Smooth muscle cell (in vitro differentiated cells): Measurements from ENCODE around the gene MYO1A. TPM values are rescaled to one million over a fixed set of nuclear protein-coding genes. Genes with fewer than 3 reads are reported as not detected.

Source experiments
- DNase-seq: peaks from one replicate; lab custom pipeline; 2025; ENCODE audit not compliant: unreplicated experiment; lab: John Stamatoyannopoulos, UW
- H2AFZ ChIP-seq: fragments of 200-600 bp; sonication (generic); 2 replicates; pipeline ENCODE4 v1.6.0; 2016; ENCODE audit warnings: antibody characterized with exemption, low read depth, mild to moderate bottlenecking
- H3F3A ChIP-seq: fragments of 200-600 bp; sonication (generic); 2 replicates; pipeline ENCODE4 v1.6.0; 2017; ENCODE audit warnings: antibody characterized with exemption, low read depth
- H3K27ac ChIP-seq: fragments of 200-600 bp; sonication (generic); 2 replicates; pipeline ENCODE4 v1.5.1; 2016; ENCODE audit warnings: low read depth, mild to moderate bottlenecking
- H3K27me3 ChIP-seq: fragments of 200-600 bp; sonication (generic); 2 replicates; pipeline ENCODE4 v1.6.1; 2016; ENCODE audit warnings: low read depth, mild to moderate bottlenecking
- H3K36me3 ChIP-seq: fragments of 200-600 bp; sonication (generic); 2 replicates; pipeline ENCODE4 v1.5.1; 2016; ENCODE audit warnings: low read depth
- H3K4me1 ChIP-seq: fragments of 200-600 bp; sonication (generic); 2 replicates; pipeline ENCODE4 v1.5.1; 2016; ENCODE audit warnings: low read depth
- H3K4me2 ChIP-seq: fragments of 200-600 bp; sonication (generic); 2 replicates; pipeline ENCODE4 v1.6.0; 2016; ENCODE audit warnings: mild to moderate bottlenecking
- H3K4me3 ChIP-seq: fragments of 200-600 bp; sonication (generic); 2 replicates; pipeline ENCODE4 v1.5.1; 2016; ENCODE audit warnings: mild to moderate bottlenecking
- H3K79me2 ChIP-seq: fragments of 200-600 bp; sonication (generic); 2 replicates; pipeline ENCODE4 v1.6.0; 2016; ENCODE audit warnings: low read depth, mild to moderate bottlenecking
- H3K9ac ChIP-seq: fragments of 200-600 bp; sonication (generic); 2 replicates; pipeline ENCODE4 v1.6.0; 2016; ENCODE audit warnings: low read depth
- H3K9me3 ChIP-seq: fragments of 200-600 bp; sonication (generic); replicated peaks from 2 replicates; pipeline ENCODE4 v1.5.1; 2016; ENCODE audit warnings: low read depth
- H4K20me1 ChIP-seq: fragments of 200-600 bp; sonication (generic); 2 replicates; pipeline ENCODE4 v1.6.0; 2016; ENCODE audit warnings: low read depth
- WGBS: methylation state at CpG from one replicate; pipeline ENCODE4 v1.1.7; 2016; ENCODE audit warnings: low lambda C conversion rate; 5-methylcytosine and 5-hydroxymethylcytosine counted together
- polyA plus RNA-seq: library from polyadenylated mRNA; unstranded; fragments of >200 nt; fragmentation: Nextera tagmentation; extraction: Ambion mirVana; gene quantifications from 2 replicates; pipeline ENCODE4 v1.2.1, GENCODE V29; 2016
- total RNA-seq: library from RNA; depleted of rRNA; stranded (reverse); fragments of >200 nt; gene quantifications from 2 replicates; pipeline ENCODE4 v1.2.3, GENCODE V29; 2014
- TF ChIP-seq, protein P1 (sequence below): fragments of 200-600 bp; sonication (generic); IDR thresholded peaks from 2 replicates; pipeline ENCODE4 v1.5.1; 2017; ENCODE audit warnings: borderline replicate concordance, mild to moderate bottlenecking, antibody characterized with exemption; ENCODE audit not compliant: insufficient read depth, poor library complexity, severe bottlenecking

The MYO1A gene
- total and polyA plus RNA-seq, 2 experiments from 2014 or later, result not detected

DNA sequence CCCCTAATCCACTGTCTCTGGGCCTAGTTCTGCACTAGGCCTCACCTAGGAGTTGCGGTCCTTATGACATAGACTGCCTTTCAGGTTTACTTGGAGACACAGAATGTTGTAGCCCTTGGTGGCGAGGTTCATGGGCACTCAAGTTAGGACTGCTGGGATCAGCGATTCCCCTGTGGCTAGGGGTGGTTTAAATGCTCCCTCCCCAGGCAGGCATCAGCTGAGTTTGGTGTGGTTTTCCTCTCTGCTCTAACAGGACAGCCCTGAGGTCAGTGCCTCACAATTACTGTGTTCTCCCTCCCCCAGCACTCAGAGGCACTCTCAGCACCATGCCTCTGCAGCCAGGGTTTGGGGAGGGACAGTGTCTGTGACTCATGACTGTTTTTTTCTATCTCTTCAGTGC, 70.3 kb downstream of the MYO1A start:
- no peaks in the 10 kb centered on the region for H3F3A ChIP-seq
- H3K4me3 ChIP-seq, result no peak overlapping the region
- H3K9ac ChIP-seq, result no peak overlapping the region
- no peaks in the 10 kb centered on the region for H3K9me3 ChIP-seq
- no peaks in the 10 kb centered on the region for H4K20me1 ChIP-seq
- 85% methylated on average over 3 of the region's 3 CpGs for WGBS
- no peaks in the 10 kb centered on the region for H3K36me3 ChIP-seq
- no peak overlapping the region for H3K4me2 ChIP-seq
- no peak overlapping the region for H2AFZ ChIP-seq
- H3K4me1 ChIP-seq, result no peaks in the 10 kb centered on the region
- H3K27me3 ChIP-seq, result no peaks in the 10 kb centered on the region
- no peak overlapping the region for H3K27ac ChIP-seq
- DNase-seq, result no peak
- no peaks in the 10 kb centered on the region for H3K79me2 ChIP-seq
- TF ChIP-seq, protein P1, sequence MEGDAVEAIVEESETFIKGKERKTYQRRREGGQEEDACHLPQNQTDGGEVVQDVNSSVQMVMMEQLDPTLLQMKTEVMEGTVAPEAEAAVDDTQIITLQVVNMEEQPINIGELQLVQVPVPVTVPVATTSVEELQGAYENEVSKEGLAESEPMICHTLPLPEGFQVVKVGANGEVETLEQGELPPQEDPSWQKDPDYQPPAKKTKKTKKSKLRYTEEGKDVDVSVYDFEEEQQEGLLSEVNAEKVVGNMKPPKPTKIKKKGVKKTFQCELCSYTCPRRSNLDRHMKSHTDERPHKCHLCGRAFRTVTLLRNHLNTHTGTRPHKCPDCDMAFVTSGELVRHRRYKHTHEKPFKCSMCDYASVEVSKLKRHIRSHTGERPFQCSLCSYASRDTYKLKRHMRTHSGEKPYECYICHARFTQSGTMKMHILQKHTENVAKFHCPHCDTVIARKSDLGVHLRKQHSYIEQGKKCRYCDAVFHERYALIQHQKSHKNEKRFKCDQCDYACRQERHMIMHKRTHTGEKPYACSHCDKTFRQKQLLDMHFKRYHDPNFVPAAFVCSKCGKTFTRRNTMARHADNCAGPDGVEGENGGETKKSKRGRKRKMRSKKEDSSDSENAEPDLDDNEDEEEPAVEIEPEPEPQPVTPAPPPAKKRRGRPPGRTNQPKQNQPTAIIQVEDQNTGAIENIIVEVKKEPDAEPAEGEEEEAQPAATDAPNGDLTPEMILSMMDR, result no peak

Other genes with a start within 250 kb of the MYO1A start
- 1.1 and 4.4 TPM in 2 replicates for gene SDR9C7, start 115.7 kb downstream of the MYO1A start, total RNA-seq
- 0.83 and 0.97 TPM in 2 replicates for gene SDR9C7, start 115.7 kb downstream of the MYO1A start, polyA plus RNA-seq
- gene RDH16, start 92.5 kb downstream of the MYO1A start, total RNA-seq, result 0.94 and 2.0 TPM in 2 replicates
- 0.55 and 3.4 TPM in 2 replicates for gene RDH16, start 92.5 kb downstream of the MYO1A start, polyA plus RNA-seq
- 7.3 and 8.5 TPM in 2 replicates for gene ZBTB39, start 43.6 kb downstream of the MYO1A start, total RNA-seq
- gene ZBTB39, start 43.6 kb downstream of the MYO1A start, polyA plus RNA-seq, result 2.6 and 3.6 TPM in 2 replicates
- 0.90 and 6.3 TPM in 2 replicates for gene TAC3, start 33.6 kb downstream of the MYO1A start, total RNA-seq
- gene TAC3, start 33.6 kb downstream of the MYO1A start, polyA plus RNA-seq, result 1.7 and 4.1 TPM in 2 replicates
- gene NEMP1, start 28.7 kb upstream of the MYO1A start, total RNA-seq, result 8.9 and 12.6 TPM in 2 replicates
- 3.2 and 4.0 TPM in 2 replicates for gene NEMP1, start 28.7 kb upstream of the MYO1A start, polyA plus RNA-seq
- gene NAB2, start 39.0 kb upstream of the MYO1A start, total RNA-seq, result 57.8 and 58.3 TPM in 2 replicates
- 37.9 and 39.7 TPM in 2 replicates for gene NAB2, start 39.0 kb upstream of the MYO1A start, polyA plus RNA-seq
- gene STAT6, start 61.2 kb upstream of the MYO1A start, total RNA-seq, result 39.1 and 56.8 TPM in 2 replicates
- gene STAT6, start 61.2 kb upstream of the MYO1A start, polyA plus RNA-seq, result 38.7 and 48.5 TPM in 2 replicates
- gene LRP1, start 78.4 kb upstream of the MYO1A start, total RNA-seq, result 80.3 and 95.4 TPM in 2 replicates
- 75.3 and 83.1 TPM in 2 replicates for gene LRP1, start 78.4 kb upstream of the MYO1A start, polyA plus RNA-seq
- gene LRP1-AS, start 97.5 kb upstream of the MYO1A start, total RNA-seq, result not detected in 2 replicates
- not detected in 2 replicates for gene LRP1-AS, start 97.5 kb upstream of the MYO1A start, polyA plus RNA-seq
- 1.6 and 3.9 TPM in 2 replicates for gene NXPH4, start 166.7 kb upstream of the MYO1A start, total RNA-seq
- 8.5 and 10.7 TPM in 2 replicates for gene NXPH4, start 166.7 kb upstream of the MYO1A start, polyA plus RNA-seq
- 82.1 and 117 TPM in 2 replicates for gene SHMT2, start 179.6 kb upstream of the MYO1A start, total RNA-seq
- gene SHMT2, start 179.6 kb upstream of the MYO1A start, polyA plus RNA-seq, result 107 TPM in 2 replicates
- gene STAC3, start 201.1 kb upstream of the MYO1A start, total RNA-seq, result 1.4 TPM in 1 of 2 replicates, not detected in the other
- not detected in 2 replicates for gene STAC3, start 201.1 kb upstream of the MYO1A start, polyA plus RNA-seq